ENCODE results near the gene RGCC.

The RGCC gene

GRCh38 chr13:41471785-41472184 lies 14.4 kb downstream of the RGCC start:
- no peak for TF ChIP-seq CTCF (IDR thresholded peaks at IDR 0.05)
- Histone ChIP-seq H3K36me3 (peaks cover 55% of the 10 kb centered on the region), H3K9me3 (no peaks in the 10 kb centered on the region), H3K4me3 (ENCODE audit: low read depth in 1 of 2, low read length in 1 of 2) (no peak overlapping the region), H3K4me1 (ENCODE audit: control insufficient read depth in 1 of 2, insufficient read depth in 1 of 2, low read depth in 1 of 2, low read length in 1 of 2) (no peaks in the 10 kb centered on the region), H3K27me3 (no peaks in the 10 kb centered on the region), H3K27ac (no peak overlapping the region)

- H3K4me1 ChIP-seq (ENCODE audit: control insufficient read depth in 1 of 2, insufficient read depth in 1 of 2, low read depth in 1 of 2, low read length in 1 of 2), result peaks cover 3 to 5% of the 10 kb centered on the region in 2 experiments
Measured at GRCh38 chr13:41487222-41487621, 29.9 kb downstream of the RGCC start.

GRCh38 chr13:41488124-41488523 lies 30.8 kb downstream of the RGCC start:
- TF ChIP-seq CTCF (IDR thresholded peaks at IDR 0.05), result no peak
- no peak overlapping the region for H3K4me3 ChIP-seq (ENCODE audit: low read depth in 1 of 2, low read length in 1 of 2)
- H3K36me3 ChIP-seq, result no peaks in the 10 kb centered on the region
- H3K4me1 ChIP-seq (ENCODE audit: control insufficient read depth in 1 of 2, insufficient read depth in 1 of 2, low read depth in 1 of 2, low read length in 1 of 2), result peaks cover 12 to 15% of the 10 kb centered on the region in 2 experiments
- no peaks in the 10 kb centered on the region for H3K9me3 ChIP-seq
- no peak overlapping the region for H3K27ac ChIP-seq
- H3K27me3 ChIP-seq, result no peaks in the 10 kb centered on the region

More at GRCh38 chr13:41487222-41487621, 29.9 kb downstream of the RGCC start:
- TF ChIP-seq CTCF (IDR thresholded peaks at IDR 0.05), result no peak
- no peaks in the 10 kb centered on the region for H3K9me3 ChIP-seq
- H3K27ac ChIP-seq, result no peak overlapping the region
- no peaks in the 10 kb centered on the region for H3K36me3 ChIP-seq
- no peak overlapping the region for H3K4me3 ChIP-seq (ENCODE audit: low read depth in 1 of 2, low read length in 1 of 2)
- no peaks in the 10 kb centered on the region for H3K27me3 ChIP-seq

- Histone ChIP-seq H3K36me3 (no peaks in the 10 kb centered on the region), H3K4me1 (ENCODE audit: control insufficient read depth in 1 of 2, insufficient read depth in 1 of 2, low read depth in 1 of 2, low read length in 1 of 2) (peaks cover 13 to 17% of the 10 kb centered on the region in 2 experiments), H3K27ac (no peak overlapping the region), H3K27me3 (no peaks in the 10 kb centered on the region), H3K4me3 (ENCODE audit: low read depth in 1 of 2, low read length in 1 of 2) (no peak overlapping the region), H3K9me3 (no peaks in the 10 kb centered on the region)
- no peak for TF ChIP-seq CTCF (IDR thresholded peaks at IDR 0.05)
Measured at GRCh38 chr13:41490371-41491015, 33.1 kb downstream of the RGCC start.

- no peaks in the 10 kb centered on the region for H3K36me3 ChIP-seq
- no peak overlapping the region for H3K27ac ChIP-seq
- no peak for TF ChIP-seq CTCF (IDR thresholded peaks at IDR 0.05)
- H3K4me1 ChIP-seq (ENCODE audit: control insufficient read depth in 1 of 2, insufficient read depth in 1 of 2, low read depth in 1 of 2, low read length in 1 of 2), result peaks cover 13 to 17% of the 10 kb centered on the region in 2 experiments
- H3K4me3 ChIP-seq (ENCODE audit: low read depth in 1 of 2, low read length in 1 of 2), result no peak overlapping the region
- H3K9me3 ChIP-seq, result no peaks in the 10 kb centered on the region
- no peaks in the 10 kb centered on the region for H3K27me3 ChIP-seq
Measured at GRCh38 chr13:41491436-41491835, 34.1 kb downstream of the RGCC start.
